T-helper 1 cell treated with Interleukin-12 subunit alpha and Interleukin-12 subunit beta and Interleukin-4 antibody, amounts not matched to agents 30 μg/mL and 1 μg/mL, for 36 hours (primary cell): ENCODE measurements around the gene FRMPD4.

Experiments
- H3K27ac Mint-ChIP-seq: one replicate; pipeline ENCODE4 v1.8.0; 2021; ENCODE audit warnings: mild to moderate bottlenecking, mixed read lengths
- H3K27me3 Mint-ChIP-seq: one replicate; pipeline ENCODE4 v1.8.0; 2021; ENCODE audit warnings: low read depth, mixed read lengths
- H3K36me3 Mint-ChIP-seq: one replicate; pipeline ENCODE4 v1.8.0; 2021; ENCODE audit warnings: low read depth, mixed read lengths
- H3K4me1 Mint-ChIP-seq: one replicate; pipeline ENCODE4 v1.8.0; 2021; ENCODE audit warnings: low read depth, mixed read lengths
- H3K4me3 Mint-ChIP-seq: one replicate; pipeline ENCODE4 v1.8.0; 2021; ENCODE audit warnings: mild to moderate bottlenecking, moderate library complexity, mixed read lengths
- H3K9me3 Mint-ChIP-seq: one replicate; pipeline ENCODE4 v1.8.0; 2021; ENCODE audit warnings: mixed read lengths

Gene FRMPD4

DNA sequence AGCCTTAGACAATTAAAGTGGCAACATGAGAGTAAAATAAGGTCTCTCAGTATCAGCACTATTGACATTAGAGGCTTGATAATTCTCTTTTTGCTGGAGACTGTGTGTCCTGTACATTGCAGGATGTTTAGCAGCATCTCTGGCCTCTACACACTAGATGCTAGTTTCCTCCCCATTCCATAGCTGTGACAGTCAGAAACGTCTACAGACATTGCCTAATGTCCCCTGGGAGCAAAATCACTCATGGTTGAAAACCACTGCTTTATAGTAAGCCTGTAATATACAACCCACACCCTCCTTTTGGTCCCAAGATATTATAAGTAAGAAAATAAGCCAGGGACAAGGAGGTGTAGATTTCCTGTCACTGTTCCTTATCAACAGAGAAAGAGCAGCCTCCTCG is 166.0 kb downstream of the FRMPD4 start:
- Mint-ChIP-seq H3K27me3 (no peaks in the 10 kb centered on the region), H3K4me1 (no peaks in the 10 kb centered on the region), H3K4me3 (no peak overlapping the region)

DNA sequence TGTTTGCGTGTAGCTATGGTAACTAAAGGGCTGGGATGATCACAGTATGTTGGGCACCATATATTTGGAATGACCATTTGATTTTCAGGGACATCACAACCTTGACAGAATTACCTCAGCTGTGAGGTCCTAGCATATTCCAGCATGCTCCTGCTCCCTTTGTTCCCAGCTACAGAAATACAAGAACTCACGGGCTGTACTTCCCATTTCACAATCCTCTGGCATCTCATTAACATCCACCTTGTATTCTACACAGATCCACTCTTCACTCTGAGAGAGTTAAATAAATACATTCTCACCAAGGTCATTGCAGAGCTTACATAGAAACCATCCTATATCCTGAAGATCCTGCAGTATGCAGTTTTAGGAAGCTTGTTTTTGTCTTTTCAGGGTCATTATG is 169.7 kb downstream of the FRMPD4 start:
- H3K36me3 Mint-ChIP-seq, result no peaks in the 10 kb centered on the region
- H3K9me3 Mint-ChIP-seq, result no peaks in the 10 kb centered on the region
- H3K4me3 Mint-ChIP-seq, result no peak overlapping the region
- H3K4me1 Mint-ChIP-seq, result no peaks in the 10 kb centered on the region
- no peaks in the 10 kb centered on the region for H3K27me3 Mint-ChIP-seq
- H3K27ac Mint-ChIP-seq, result no peak overlapping the region

More for the DNA sequence above, 166.0 kb downstream of the FRMPD4 start:
- Mint-ChIP-seq H3K27ac (no peak overlapping the region), H3K9me3 (no peaks in the 10 kb centered on the region), H3K36me3 (no peaks in the 10 kb centered on the region)

DNA sequence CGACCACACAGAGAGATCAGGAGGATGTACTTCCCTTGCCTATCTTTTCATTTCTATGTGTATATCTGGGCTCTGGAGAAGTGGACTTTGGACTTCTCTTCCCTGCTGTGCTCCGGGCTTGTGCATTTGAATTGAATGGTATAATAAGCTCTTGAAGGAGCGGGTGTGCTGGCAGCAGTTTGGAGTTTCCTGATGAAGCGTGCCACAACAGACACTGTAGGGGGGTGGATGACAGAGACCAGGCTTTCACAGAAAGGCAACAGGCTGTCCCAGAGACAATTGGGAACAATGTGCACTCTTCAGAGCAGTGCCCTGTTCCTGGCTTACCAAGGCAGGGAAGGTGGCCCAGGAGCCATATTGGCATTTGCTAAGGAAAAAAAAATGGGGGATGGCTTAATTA is 170.1 kb downstream of the FRMPD4 start:
- Mint-ChIP-seq H3K27ac (no peak overlapping the region), H3K27me3 (no peaks in the 10 kb centered on the region), H3K9me3 (no peaks in the 10 kb centered on the region), H3K4me3 (no peak overlapping the region), H3K36me3 (no peaks in the 10 kb centered on the region), H3K4me1 (no peaks in the 10 kb centered on the region)

DNA sequence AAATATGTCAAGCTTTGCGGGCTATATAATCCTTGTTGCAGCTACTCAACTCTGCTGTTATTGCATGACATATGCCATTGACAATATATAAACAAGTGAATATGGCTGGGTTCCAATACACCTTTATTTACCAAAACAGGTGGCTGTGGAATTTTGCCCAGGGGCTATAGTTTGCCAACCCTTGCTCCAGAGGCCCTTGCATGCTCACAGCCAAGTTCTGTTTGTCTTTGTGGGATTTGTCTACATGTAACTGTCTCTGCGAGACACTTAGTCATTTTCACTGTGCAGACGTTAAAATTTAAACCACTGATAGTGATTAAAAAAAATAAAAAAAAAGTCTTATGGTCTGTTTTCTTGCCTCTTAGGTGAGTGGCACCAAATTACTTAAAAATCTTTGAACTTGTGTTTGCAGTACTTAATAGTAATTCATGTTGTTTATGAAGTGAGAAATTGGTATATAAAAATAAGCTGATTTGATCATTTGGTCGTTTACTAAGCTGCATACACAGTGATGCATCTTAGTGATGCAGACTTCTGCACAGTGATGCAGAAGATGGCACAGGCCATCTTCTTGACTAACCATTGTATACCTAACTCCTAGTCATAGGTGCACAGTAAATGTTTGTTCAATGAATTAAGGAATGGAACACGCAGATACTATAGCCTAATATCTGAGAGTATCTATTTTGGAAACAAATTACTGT is 170.9 kb downstream of the FRMPD4 start:
- no peak overlapping the region for H3K4me3 Mint-ChIP-seq
- H3K4me1 Mint-ChIP-seq, result no peaks in the 10 kb centered on the region
- no peaks in the 10 kb centered on the region for H3K9me3 Mint-ChIP-seq
- no peaks in the 10 kb centered on the region for H3K27me3 Mint-ChIP-seq
- H3K27ac Mint-ChIP-seq, result no peak overlapping the region
- no peaks in the 10 kb centered on the region for H3K36me3 Mint-ChIP-seq

DNA sequence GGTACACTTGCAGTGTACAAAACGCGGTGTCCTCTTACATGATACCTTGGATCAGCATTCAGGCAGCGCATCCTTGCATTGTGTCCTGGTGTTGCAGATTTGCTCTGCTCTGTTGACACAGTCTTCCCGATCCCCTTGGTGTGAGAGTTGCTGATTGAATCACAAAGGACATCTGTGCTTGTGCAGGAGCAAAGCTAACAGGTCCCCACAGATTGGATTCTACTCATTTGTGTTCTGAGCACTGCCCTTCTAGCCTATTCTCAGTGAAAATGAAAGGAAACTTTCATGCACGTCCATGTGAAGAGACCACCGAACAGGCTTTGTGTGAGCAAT is 171.4 kb downstream of the FRMPD4 start:
- Mint-ChIP-seq H3K4me3 (no peak overlapping the region), H3K9me3 (no peaks in the 10 kb centered on the region), H3K4me1 (no peaks in the 10 kb centered on the region), H3K27me3 (no peaks in the 10 kb centered on the region), H3K27ac (no peak overlapping the region), H3K36me3 (no peaks in the 10 kb centered on the region)

DNA sequence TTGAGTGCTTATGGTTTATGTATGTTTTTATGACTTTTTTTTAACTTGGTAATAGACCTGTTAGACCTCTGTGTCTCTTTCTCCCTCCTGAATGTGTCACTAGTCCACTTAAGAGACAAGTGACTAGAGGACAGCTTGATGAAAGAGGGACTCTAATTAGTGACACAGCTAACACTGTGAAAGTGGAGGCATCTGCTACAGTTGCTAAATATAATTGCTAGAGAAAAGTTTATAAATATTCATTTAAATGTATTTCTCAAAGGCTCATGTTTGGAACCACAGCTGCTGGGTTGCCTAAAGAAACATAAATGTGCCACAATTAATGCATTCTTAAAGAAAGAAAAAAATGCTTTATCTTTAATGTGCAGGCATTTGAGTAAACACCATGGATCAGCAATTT is 176.4 kb downstream of the FRMPD4 start:
- H3K36me3 Mint-ChIP-seq, result no peaks in the 10 kb centered on the region
- no peaks in the 10 kb centered on the region for H3K9me3 Mint-ChIP-seq
- no peak overlapping the region for H3K4me3 Mint-ChIP-seq
- H3K27ac Mint-ChIP-seq, result no peak overlapping the region
- no peaks in the 10 kb centered on the region for H3K27me3 Mint-ChIP-seq
- H3K4me1 Mint-ChIP-seq, result no peaks in the 10 kb centered on the region

DNA sequence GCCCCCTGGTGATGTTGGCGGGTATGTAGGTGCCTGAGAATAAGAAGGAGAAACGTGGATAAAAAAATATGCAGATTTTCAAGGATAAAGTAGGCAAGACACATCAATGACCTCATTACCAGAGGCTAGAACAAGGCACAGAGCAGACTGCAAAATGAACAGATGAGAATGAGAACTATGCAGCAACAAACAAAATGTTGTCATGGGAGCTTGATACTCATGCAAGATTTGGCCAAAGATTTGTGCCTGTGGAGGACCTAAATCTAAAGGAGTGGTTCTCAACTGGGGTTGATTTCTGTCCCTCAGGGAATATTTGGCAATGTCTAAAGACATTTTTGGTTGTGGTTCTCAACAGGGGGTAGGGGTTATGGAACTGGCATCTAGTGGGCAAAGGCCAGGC is 177.3 kb downstream of the FRMPD4 start:
- H3K4me1 Mint-ChIP-seq, result no peaks in the 10 kb centered on the region
- no peaks in the 10 kb centered on the region for H3K9me3 Mint-ChIP-seq
- no peak overlapping the region for H3K27ac Mint-ChIP-seq
- no peaks in the 10 kb centered on the region for H3K36me3 Mint-ChIP-seq
- H3K4me3 Mint-ChIP-seq, result no peak overlapping the region
- H3K27me3 Mint-ChIP-seq, result no peaks in the 10 kb centered on the region

DNA sequence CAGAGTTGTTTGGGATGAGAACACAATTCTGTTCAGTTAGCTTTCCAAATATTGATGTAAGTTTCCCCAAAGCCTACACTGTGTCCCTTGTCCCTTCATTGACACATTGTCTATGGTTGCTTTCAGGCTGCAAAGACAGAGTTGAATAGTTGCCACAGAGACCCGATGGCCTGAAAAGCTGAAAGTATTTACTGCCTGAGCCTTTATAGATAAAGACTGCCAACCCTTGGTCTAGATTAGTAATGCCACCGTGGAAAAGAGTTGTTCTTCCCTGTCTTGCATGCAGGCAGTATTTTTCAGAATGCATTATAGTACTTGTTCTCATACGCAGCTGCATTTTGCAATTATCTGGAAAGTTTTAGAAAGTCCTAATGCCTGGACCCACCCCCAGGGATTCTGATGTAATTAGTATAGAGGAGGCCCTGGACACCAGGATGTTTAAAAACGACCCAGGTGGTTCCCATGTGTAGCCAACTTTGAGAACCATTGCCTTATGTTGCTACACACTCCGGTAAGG is 180.8 kb downstream of the FRMPD4 start:
- H3K36me3 Mint-ChIP-seq, result no peaks in the 10 kb centered on the region
- no peak overlapping the region for H3K4me3 Mint-ChIP-seq
- no peaks in the 10 kb centered on the region for H3K9me3 Mint-ChIP-seq
- H3K27ac Mint-ChIP-seq, result no peak overlapping the region
- no peaks in the 10 kb centered on the region for H3K27me3 Mint-ChIP-seq
- H3K4me1 Mint-ChIP-seq, result no peaks in the 10 kb centered on the region

DNA sequence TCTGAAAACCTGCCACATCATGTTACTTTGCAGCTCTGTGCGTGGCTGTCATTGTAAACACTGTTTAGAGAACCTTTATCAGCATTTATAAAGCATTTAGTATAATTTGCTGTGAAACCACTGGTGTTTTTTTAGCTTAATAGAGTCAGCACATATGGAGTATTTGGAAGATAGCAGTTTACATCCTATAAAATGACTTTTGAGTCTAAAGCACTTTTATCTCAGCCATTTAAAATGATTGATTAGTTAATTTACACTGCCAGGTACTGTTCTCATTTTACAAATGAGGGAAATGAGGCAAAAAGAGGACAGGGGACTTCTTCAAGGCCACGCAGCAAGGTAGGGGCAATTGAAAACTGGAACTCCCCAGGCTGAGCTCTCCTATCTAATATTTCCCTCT is 181.7 kb downstream of the FRMPD4 start:
- Mint-ChIP-seq H3K27ac (no peak overlapping the region), H3K4me3 (no peak overlapping the region), H3K4me1 (no peaks in the 10 kb centered on the region), H3K9me3 (no peaks in the 10 kb centered on the region), H3K27me3 (no peaks in the 10 kb centered on the region), H3K36me3 (no peaks in the 10 kb centered on the region)

DNA sequence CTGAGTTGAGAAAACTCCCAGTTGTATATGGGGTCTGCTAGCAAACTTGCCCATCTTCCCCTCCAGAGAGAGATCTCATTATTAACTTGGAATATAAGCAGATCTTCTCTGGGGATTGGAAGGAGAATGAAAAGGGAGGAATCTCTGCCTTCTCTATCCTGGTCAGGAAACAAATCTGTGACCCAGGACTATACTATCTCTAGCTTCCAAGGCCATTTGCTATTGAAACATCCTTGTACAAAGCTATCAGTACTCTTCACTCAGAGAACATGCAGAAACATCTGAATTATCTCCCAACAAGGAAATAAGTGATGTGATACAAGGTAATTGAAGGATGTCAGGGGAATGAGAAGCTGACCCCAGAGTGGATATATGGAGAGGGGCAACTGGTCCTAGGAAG is 183.8 kb downstream of the FRMPD4 start:
- Mint-ChIP-seq H3K36me3 (no peaks in the 10 kb centered on the region), H3K4me3 (no peak overlapping the region), H3K4me1 (no peaks in the 10 kb centered on the region), H3K27me3 (no peaks in the 10 kb centered on the region), H3K27ac (no peak overlapping the region), H3K9me3 (no peaks in the 10 kb centered on the region)

DNA sequence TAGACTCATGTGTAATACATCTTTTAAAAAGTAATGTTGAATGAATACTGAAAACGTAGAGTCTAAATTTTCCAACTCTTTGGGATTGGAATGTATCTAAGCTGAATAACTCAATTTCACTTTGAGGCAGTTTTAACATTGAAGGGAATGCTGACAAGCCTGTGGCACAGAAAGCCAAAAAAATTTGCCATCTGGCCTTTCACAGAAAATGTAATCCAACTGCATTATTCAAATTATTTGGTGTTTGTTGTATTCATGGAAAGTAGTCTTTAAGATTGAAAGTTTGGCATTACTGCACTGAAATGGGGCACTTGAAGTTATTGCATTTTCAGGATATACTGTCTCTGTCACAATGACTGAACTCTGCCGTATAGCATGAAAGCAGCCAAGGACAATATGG is 186.9 kb downstream of the FRMPD4 start:
- Mint-ChIP-seq H3K4me3 (no peak overlapping the region), H3K4me1 (no peaks in the 10 kb centered on the region), H3K27me3 (no peaks in the 10 kb centered on the region), H3K27ac (no peak overlapping the region), H3K9me3 (no peaks in the 10 kb centered on the region), H3K36me3 (no peaks in the 10 kb centered on the region)

DNA sequence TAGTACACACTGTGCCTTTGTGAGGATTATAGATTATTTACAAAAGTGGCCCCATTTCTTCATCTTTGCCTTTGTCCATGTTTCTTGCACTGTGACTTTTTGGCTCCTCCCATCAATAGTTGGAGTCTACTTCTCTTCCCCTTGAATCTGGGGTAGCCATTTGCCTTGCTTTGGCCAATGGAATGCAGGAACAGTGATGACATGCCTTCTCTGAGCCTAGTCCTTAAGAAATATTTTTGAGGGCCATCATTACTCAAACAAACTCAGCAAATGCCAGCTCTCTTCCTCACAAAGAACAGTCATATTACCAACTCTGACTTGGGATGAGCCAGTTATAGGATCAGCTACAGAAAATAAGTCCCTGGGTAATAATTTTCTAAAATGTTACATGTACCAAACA is 189.6 kb downstream of the FRMPD4 start:
- Mint-ChIP-seq H3K9me3 (no peaks in the 10 kb centered on the region), H3K4me1 (no peaks in the 10 kb centered on the region), H3K36me3 (no peaks in the 10 kb centered on the region), H3K4me3 (no peak overlapping the region), H3K27ac (no peak overlapping the region), H3K27me3 (no peaks in the 10 kb centered on the region)

DNA sequence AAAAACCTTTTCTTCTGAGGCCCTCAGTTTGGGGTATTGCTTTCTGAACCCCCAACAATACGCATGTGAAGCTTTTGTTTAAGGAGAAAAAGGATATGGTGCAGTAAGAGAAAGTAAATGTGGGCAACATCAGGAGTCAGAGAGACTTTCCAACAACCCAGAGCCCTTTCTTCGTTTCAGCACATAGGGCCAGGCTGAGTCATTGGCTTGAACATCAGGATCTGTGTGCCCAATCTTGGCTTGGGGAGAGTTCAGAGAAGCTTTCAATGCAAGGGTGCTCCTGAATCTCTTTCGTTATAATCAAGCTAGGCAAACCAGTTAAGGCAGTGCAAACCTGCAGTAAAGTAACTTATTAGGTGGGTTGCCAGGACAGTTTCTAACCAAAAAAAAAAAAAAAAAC is 191.2 kb downstream of the FRMPD4 start:
- Mint-ChIP-seq H3K27ac (no peak overlapping the region), H3K4me3 (no peak overlapping the region), H3K4me1 (no peaks in the 10 kb centered on the region), H3K9me3 (no peaks in the 10 kb centered on the region), H3K36me3 (no peaks in the 10 kb centered on the region), H3K27me3 (no peaks in the 10 kb centered on the region)

DNA sequence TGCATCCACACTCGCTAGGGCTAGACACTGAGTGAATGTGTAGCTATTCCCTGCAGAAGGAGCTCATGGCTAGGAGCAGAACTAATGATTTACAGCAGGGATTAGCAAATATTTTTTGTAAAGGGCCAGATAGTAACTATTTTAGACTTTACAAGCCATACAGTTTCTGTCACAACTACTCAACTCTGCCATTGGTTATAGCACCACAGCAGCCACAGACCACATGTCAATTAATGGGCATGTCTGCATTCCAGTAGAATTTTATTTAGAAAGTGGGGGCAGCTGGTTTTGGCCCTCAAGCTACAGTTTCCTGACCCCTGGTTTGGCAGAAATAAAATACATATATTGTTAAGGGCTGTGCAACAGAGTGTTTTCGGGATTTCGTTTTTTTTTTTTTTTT is 192.6 kb downstream of the FRMPD4 start:
- no peaks in the 10 kb centered on the region for H3K27me3 Mint-ChIP-seq
- H3K4me1 Mint-ChIP-seq, result no peaks in the 10 kb centered on the region
- no peaks in the 10 kb centered on the region for H3K9me3 Mint-ChIP-seq
- H3K27ac Mint-ChIP-seq, result no peak overlapping the region
- H3K4me3 Mint-ChIP-seq, result no peak overlapping the region
- H3K36me3 Mint-ChIP-seq, result no peaks in the 10 kb centered on the region

DNA sequence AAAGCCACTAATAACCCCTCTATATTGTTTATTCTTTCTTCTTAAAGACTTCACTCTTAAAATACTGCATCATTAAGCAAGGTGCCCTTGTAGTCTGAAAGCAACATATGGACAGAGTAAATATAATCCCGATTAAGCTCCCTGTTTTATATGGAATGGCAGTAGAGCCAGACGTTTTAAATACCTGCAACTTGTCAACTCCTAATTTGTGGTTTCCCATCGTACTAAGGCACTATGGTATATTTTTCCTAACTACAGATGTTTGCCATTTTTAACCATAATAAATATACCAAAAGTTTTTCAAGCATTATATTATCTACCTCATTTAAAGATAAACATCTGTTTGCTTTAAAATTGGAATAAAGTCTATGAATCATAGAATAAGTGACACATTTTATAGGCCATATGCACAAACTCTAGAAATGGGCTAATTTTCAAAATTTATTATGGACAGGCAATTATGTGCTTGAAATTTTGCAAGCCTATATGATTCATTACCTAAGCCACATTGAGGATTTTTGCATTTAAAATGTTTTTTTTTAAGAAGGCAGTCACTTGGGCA is 194.6 kb downstream of the FRMPD4 start:
- Mint-ChIP-seq H3K27ac (no peak overlapping the region), H3K27me3 (no peaks in the 10 kb centered on the region), H3K4me3 (no peak overlapping the region), H3K9me3 (no peaks in the 10 kb centered on the region), H3K4me1 (no peaks in the 10 kb centered on the region), H3K36me3 (no peaks in the 10 kb centered on the region)

DNA sequence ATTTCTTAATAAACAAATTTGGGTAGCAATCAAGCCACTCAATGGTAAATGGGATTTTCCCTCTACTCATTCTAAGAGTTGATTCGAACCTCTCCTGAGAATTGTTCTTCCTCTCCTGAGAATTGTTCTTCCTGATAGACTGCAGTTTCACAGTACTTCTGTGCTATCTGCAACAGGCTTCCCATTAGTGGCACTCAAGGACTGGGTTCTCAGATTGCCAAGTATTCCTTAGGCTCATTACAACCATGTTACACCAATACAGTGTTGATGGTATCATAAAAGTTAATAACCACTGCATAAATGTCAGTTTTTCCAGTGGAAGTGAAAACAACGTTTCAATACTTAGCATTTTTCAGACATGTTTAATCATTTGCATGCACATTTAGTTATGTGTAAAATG is 201.6 kb downstream of the FRMPD4 start:
- Mint-ChIP-seq H3K4me3 (no peak overlapping the region), H3K36me3 (no peaks in the 10 kb centered on the region), H3K9me3 (no peaks in the 10 kb centered on the region), H3K4me1 (no peaks in the 10 kb centered on the region), H3K27me3 (no peaks in the 10 kb centered on the region), H3K27ac (no peak overlapping the region)
